Stimulated activated CD8-positive, alpha-beta memory T cell treated with anti-CD3 and anti-CD28 coated beads, Interleukin-4, amount 100 ng/mL, for 24 hours (primary cell): ENCODE results near the gene CTNNA1.

Experiments used
- DNase-seq: peaks from one replicate; pipeline ENCODE4 v3.0.0-alpha.2; 2020; ENCODE audit warnings: low read depth

CTNNA1 gene

DNA sequence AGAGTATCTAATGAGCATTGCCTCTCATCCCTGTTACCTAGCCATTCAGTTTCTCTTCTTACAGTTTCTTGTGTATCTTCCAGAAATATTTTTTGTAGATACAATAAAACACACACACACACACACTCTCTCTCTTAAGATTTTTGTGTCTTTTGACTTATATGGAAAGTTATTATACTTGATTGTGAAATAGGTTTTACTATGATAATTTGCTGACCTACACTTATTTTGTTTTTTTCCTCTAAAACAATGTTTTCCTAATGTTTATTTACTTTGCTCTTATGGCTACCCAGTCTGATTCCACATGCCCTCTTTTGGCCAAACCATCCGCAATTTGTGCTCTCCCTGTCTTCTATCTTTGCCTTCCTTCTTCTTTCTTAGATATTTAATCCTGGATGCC lies 96.7 kb downstream of the CTNNA1 start:
- no peak for DNase-seq

DNA sequence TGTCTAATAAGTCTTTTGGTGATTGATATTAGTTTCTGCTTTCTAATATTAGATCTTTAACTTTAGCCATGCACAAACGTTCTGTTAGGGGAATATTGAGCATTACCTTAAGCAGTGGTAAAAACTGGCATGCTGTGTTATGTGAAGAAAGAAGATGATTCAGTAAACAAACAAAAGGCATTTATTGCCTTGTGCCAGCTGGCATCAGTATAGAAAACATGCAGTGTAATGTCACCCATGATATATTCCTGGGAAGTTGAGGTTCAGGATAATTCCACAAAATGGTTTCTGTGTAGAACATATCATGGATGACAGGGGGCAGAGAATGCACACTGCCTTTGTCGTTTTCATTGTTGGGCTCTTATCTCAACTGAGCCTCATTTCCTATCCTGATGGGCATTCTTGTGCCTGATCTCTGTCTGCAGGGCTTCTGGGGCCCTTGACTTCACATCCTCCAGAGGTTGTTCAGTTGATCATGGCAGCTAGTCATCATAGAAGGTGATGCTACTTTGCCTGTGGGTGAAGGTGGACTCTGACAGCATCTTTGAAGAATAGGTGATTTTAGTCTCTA lies 97.7 kb downstream of the CTNNA1 start:
- DNase-seq, result no peak

DNA sequence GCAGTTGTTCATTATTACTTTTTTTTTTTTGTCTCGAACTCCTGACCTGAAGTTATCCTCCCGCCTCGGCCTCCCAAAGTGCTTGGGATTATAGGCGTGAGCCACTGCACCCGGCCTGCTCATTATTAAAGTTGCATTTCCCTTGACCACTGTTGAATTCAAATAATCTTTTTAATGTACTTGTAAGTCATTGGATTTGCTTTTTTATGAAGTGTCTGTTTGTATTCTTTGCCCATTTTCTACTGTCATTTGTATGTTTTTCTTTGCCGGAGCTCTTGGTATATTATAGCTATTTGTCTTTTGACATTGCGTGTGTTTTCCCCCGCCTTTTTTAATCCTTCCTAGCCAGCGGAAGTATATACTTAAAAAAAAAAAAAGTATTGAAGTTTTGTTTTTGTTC lies 99.9 kb downstream of the CTNNA1 start:
- DNase-seq, result no peak

- no peak for DNase-seq
Measured at GRCh38 chr5:138867011-138867410, 113.8 kb downstream of the CTNNA1 start.

GRCh38 chr5:138869038-138869437 lies 115.8 kb downstream of the CTNNA1 start:
- no peak for DNase-seq

DNA sequence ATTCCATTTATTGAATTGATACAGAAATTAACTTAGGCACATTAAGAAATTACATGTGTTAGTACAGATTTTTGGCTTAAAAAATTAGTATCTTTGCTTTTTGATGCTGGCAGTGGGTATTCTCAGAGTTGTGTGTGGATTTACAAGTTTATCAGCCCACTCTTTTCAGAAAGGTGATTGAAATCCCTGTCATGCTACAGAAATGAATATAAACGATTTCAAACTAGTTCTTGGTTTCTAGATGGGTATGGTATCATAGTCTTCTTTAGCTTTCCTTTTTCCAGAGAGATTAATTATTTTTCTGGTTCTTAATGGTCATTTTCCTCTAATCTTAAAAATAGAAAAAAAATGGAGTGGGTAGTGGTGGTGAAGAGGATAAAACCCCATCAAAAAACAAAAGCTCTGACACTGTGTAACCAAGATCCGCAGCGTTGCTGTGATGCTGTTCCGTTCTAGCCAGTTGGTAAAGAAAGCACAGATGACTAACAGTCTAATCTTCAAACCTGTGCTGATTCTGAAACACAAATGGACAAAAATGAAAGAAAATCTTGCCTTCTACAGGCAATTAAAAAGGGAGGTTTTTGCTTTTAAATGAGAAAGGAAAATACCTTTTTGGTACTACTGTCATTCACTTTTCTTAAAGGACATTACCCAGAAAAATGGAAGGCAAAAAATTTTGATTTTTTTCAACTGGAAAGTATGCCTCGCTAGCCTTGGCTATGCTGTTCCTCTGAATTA lies 116.7 kb downstream of the CTNNA1 start:
- no peak for DNase-seq

DNA sequence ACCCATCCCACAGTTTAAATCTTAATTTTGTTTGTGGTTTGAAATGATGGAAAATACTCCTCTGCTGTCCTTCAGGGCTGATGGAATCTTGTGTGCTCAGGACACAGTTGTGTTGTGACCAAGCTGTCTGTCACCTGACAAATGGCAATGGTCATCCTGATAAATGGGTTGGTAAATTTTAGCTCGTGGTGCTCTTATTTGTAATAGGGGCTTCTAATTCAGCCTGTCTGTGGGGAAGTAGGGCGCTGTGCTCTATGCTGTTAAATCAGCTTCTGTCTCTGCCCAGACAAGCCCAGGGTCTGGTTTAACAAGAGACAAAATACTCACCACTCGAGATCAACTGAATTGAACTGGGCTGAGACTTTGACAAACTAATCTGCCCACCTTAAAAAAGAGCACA lies 117.4 kb downstream of the CTNNA1 start:
- DNase-seq, result no peak

DNA sequence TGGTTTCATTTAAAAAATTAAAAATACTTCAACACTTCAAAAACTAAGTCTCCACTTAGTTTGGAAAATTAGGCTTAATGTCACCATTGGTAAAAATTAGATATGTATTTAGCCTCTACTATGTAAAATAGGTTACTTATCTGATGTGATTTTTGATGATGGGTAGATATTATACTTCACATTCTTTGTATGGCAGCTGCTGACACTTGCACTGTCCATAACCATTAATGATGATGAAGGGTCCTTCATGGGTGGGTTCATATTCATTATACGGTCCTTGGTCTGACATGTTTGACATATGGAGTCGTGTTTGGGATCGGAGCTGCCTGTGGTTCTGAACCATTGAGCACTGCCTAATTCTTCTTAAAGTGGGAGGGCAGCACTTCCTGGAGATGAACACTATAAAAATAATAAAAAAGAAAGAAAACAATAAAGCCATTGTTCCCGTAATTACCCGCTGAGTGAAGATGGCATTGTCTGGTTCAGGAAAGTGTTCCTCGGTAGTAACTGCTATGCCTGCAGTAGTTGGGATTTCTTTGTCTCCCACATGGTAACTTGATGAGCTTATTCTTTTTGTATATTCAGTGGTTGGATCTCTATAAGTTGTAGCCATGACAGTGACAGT lies 119.7 kb downstream of the CTNNA1 start:
- DNase-seq, result no peak

DNA sequence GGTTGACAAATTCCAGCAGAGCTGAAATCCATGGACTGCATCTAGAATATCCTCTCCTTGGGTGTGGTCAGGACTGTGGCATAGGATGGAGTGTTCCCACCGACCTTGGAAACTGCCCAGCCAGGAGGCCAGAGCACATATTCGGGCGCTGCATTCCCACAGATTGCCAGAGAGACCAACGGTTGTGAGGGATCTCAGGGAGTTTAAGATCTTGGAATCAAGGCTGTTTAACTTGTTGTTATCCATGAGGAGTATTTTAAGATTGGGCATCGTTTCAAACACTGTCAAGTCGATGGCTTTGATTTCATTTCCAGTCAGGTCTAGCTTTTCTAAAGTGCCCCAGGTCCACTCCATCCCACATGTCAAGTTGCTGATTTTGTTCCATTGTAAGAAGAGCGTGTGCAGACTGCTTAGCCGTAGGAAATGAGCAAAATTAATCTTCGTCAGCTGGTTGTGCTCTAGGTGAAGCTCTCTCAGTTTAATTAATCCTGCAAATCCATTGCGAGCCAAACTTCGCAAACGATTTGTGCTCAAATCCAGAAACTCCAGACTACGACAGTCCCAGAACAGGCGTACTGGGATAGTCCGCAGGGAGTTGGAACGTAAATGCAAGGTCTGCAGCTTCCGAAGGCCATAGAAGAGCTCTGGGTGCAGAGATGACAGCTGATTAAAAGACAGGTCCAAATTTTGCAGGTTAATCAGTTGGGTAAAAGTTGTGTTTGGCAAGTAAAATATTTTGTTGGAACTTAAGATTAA lies 120.4 kb downstream of the CTNNA1 start:
- no peak for DNase-seq

DNA sequence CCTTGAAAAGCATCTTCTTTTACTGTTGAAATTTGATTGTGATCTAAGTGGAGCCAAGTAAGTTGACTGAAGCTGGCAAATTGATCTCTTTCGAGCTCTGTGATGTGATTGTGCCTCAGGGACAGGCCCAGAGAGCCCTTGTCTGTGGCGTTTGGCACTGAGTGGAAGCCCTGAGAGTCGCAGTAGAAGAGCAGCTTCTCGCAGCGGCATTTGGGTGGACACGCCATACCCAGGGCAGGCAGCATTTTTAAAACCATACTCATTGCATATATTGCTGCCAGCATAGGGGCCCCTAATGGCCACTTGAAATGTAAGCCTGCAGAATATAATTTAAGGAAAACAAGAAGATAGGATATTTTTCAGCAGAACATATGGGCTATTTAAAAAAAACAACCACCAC lies 121.0 kb downstream of the CTNNA1 start:
- no peak for DNase-seq

DNA sequence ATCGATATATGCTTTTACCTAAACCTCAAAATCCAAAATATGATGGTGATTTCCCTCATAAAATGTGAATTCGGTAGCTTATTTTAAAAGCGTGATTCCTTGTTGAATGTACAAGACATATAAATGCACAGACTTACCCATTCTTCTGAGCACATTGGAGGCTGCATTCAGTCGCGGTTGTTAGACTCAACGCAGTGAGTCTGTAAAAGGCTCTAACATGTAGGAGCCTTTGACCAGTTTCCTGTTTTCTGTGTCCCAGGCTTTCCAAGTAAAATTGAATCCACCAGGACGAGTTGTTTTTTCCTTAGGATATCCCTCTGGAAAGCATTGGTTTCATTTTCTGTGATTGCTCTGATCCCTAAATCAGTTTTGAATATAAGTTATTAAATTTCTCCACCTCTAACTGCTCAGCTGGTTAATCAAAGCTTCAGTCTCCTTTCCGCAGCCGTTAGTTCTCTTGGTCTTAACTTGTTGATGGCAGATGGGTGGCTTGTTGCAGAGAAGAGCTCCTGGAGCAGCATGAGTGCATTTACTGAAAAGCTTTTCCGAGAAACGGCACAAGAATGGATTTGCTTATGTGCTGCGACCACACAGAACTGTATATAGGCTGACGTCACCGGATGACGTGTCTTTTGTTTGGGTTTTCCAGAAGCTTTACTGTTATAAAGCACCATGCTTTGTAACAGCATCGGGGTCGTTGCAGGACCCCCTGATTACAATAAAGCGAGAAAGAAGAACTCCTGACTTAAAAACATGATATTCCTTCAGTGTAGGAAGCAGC lies 121.7 kb downstream of the CTNNA1 start, which contains the start of gene LRRTM2:
LRRTM2 (minus strand) TSS at position 565 of the 781 bp plus-strand sequence; CDS start at position 141, 424 bp downstream.
- no peak for DNase-seq

GRCh38 chr5:138875552-138875875 lies 122.3 kb downstream of the CTNNA1 start:
- DNase-seq, result no peak

DNA sequence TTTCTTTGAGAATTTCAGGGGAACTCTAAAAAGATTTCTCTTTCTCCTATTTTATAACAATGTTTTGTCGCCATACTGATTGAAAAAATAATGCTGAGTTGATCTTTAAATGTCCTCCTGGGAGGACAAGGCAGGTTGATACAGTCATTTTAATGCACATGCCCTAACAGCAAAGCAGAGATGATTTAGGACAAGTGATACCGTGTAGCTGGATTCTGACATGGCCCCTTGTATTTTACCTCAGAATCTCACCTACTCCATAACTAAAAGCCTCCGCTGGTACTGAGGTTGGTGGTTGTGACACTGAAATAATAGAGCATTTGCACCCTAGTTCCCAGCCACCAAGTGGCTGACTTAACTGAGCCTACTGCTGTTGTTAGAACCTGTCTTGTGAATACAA lies 122.7 kb downstream of the CTNNA1 start:
- DNase-seq, result no peak

GRCh38 chr5:138876811-138877210 lies 123.6 kb downstream of the CTNNA1 start:
- no peak for DNase-seq

GRCh38 chr5:138878437-138879235 lies 125.4 kb downstream of the CTNNA1 start:
- DNase-seq, result no peak

- no peak for DNase-seq
Measured at GRCh38 chr5:138883211-138883610, 130.0 kb downstream of the CTNNA1 start.

DNA sequence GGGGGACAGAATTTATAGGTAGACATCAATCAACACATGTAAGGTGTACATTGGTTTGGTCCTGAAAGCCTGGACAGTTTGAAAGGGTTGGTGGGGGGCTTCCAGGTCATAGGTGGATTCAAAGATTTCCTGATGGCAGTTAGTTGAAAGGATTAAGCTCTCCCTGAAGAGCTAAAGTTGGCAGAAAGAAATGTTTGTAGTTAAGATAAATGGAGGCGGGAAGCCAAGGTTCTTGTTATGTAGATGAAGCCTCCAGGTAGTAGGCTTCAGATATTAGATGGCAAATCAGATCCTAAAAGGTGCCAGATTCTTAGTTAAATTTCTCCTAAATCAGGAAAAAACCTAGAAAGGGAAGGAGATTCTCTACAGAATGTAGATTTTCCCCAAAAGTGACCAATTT lies 130.9 kb downstream of the CTNNA1 start:
- DNase-seq, result no peak

DNA sequence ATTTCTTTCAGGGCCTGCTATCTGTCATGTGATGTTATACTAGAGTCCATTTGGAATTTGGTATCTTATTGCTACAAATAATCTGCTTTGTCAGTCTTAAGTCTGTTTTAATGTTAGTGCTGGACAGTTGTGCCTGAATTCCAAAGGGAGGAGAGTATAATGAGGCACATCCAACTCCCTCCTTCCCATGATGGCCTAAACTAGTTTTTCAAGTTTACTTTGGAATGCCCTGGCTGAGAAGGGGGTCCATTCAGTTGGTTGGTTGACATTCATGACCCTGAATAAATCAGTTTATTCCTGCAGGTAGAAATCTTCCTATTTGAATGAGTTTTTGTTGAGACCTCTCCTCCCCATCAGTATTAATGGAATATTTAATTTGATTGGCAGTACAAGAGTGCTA lies 131.3 kb downstream of the CTNNA1 start:
- DNase-seq, result no peak

DNA sequence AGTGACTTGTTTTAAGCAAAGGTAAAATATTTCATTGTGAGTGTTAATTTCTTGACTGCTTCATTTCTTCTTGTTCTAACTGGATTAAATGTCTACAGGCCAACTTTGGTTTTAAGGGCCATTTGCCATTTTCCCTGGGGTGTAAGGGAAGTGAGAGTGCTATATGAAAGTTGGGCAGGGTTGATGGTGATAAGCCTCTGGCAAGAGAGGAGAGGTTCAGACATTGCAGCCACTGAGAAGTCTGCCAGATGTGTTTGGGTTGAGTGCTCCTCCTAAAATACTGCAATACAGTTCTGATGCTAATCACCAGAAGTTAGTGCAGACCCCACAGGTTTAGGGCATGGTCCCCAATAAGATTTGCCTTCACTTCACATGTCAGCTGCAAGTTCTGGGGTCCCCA lies 136.8 kb downstream of the CTNNA1 start:
- DNase-seq, result no peak

DNA sequence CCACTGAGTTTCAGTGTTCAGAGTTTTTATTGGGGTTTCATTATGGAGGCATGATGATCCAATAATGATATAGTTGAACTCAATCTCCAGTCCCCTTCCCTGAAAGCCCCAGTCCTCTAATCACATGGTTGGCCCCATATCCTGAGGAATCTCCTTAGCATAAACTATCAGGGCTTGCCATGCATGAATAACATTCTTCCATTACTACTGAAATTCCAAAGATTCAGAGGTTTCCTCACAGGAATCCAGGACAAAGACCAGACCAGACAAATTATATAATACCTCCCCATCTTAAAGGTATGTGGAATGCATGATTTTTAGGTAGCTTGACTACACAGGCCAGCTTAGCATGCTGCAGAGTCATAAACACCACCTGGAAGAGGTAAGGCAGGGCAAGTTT lies 137.4 kb downstream of the CTNNA1 start:
- DNase-seq, result no peak

GRCh38 chr5:138895918-138896317 lies 142.7 kb downstream of the CTNNA1 start:
- DNase-seq, result no peak
